Activated T-helper 2 cell treated with anti-CD3 and anti-CD28 coated beads, Interferon-gamma antibody, Interleukin-2, Interleukin-4, amounts not matched to agents 10 μg/mL and 5 μg/mL and 100 μg/mL, durations not matched to agents 14 hours and 24 hours and 36 hours (primary cell): ENCODE data around the gene ARMH1. TPM values are rescaled to one million over a fixed set of nuclear protein-coding genes. Genes with fewer than 3 reads are reported as not detected.

Source experiments
- DNase-seq: peaks from one replicate; pipeline ENCODE4 v3.0.0; 2021; ENCODE audit warnings: low spot score
- H3K27ac Mint-ChIP-seq: one replicate; pipeline ENCODE4 v1.8.0; 2021; ENCODE audit warnings: mixed read lengths
- H3K27me3 Mint-ChIP-seq: one replicate; pipeline ENCODE4 v1.8.0; 2021; ENCODE audit warnings: low read depth, mixed read lengths
- H3K36me3 Mint-ChIP-seq: one replicate; pipeline ENCODE4 v1.8.0; 2021; ENCODE audit warnings: low read depth, mixed read lengths
- H3K4me1 Mint-ChIP-seq: one replicate; pipeline ENCODE4 v1.8.0; 2021; ENCODE audit warnings: low read depth, mixed read lengths
- H3K4me3 Mint-ChIP-seq: one replicate; pipeline ENCODE4 v1.8.0; 2021; ENCODE audit warnings: low read depth, mild to moderate bottlenecking, moderate library complexity, mixed read lengths
- H3K9me3 Mint-ChIP-seq: one replicate; pipeline ENCODE4 v1.8.0; 2021; ENCODE audit warnings: mixed read lengths
- intact Hi-C: fragments of 100-400 bp; cut with micrococcal nuclease; formaldehyde crosslinking; loops from one replicate; pipeline ENCODE4 v1.15.1; 2023
- total RNA-seq: library from RNA; stranded (reverse); gene quantifications from 2 replicates; pipeline ENCODE4 v1.2.3, GENCODE V29; 2022

Gene ARMH1
- total RNA-seq, 1 donor from 2014 or later, result 157 TPM

DNA sequence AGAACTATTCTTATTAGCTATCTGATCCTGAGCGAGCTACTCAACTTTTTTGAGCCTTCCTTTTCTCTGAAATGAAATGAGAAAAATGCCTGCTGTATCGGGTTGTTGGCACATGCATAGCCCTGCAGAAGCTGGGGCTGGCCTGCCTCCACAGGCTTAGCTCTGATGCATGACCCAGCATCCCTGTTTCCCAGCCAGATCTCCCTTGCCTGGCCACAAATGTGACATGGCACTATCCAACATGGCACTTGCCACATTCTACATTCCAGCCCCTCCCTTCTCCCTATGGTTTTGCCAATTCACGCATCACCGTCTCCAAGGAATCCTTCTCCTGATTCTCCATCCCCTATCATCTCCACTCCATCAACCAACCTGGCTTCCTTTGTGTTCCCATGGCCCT lies 42.6 kb downstream of the ARMH1 start:
- Mint-ChIP-seq H3K27ac (peak overlapping the region; percentile 37), H3K9me3 (no peaks in the 10 kb centered on the region), H3K4me3 (no peak overlapping the region), H3K27me3 (no peaks in the 10 kb centered on the region), H3K4me1 (peaks cover 60% of the 10 kb centered on the region), H3K36me3 (no peaks in the 10 kb centered on the region)
- DNase-seq, result no peak
- intact Hi-C loops, result no loop called here

DNA sequence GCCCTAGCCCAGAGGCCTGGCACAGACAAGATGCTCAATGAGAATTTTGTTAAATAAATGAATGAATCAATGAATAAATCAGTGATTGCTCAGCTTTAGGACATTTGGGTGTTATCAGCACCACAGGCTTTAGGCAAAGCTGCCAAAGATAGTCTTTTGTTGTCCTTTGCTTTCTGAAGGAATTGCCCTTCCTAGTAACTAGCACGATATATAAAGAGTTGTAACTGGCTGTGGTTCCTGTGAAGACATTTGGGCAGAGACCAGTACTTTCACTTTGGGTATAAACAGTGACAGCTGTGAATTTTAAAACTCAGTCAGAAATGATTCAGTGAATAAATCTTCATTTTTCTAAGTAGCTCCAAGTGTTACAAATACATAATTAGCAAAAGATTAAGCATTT lies 43.1 kb downstream of the ARMH1 start:
- H3K27ac Mint-ChIP-seq, result peak overlapping the region; percentile 37
- no peaks in the 10 kb centered on the region for H3K27me3 Mint-ChIP-seq

DNA sequence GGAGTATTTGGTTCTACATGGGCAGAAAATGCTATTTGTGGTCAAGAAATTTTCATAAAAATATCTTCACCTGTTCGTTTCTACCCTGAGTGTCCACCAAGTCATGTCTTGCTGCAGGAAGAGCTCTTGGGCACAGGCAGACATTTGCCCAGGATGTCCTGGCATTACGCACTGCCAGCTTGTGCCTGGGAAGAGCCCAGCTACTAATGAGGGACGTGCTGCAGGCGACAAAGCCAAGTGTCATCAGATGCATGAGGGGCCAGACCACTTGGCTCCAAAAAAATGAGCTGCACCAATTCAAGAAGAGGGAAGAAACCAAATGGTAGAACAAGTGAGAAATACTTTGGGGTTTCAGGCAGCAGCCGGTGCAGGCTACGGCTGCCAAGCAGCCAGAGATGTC lies 43.6 kb downstream of the ARMH1 start:
- H3K9me3 Mint-ChIP-seq, result no peaks in the 10 kb centered on the region
- peak overlapping the region; percentile 37 for H3K27ac Mint-ChIP-seq
- no peak for DNase-seq

More for the DNA sequence above, 43.1 kb downstream of the ARMH1 start:
- Mint-ChIP-seq H3K9me3 (no peaks in the 10 kb centered on the region), H3K36me3 (no peaks in the 10 kb centered on the region), H3K4me1 (peaks cover 60% of the 10 kb centered on the region), H3K4me3 (no peak overlapping the region)
- intact Hi-C loops, result no loop called here
- DNase-seq, result no peak

DNA sequence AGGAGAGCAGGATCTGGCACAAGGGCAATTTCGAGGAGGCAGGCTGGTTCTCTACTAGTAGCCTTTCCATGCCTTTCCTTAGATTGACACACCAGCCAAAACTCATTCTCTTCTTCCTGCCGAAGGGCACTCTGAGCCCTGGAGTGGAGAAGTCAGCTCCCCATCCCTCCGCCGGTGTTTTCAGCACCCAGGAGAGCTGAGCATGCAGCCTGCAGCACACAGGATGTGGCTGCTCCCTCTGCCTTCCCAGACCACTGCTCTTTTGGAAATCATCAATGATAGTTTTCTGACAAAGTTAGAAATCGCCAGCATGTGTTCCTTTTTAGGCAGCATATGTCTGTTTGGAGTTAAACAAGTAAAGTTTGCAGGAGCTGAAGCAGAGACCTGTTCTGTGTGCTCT lies 44.8 kb downstream of the ARMH1 start:
- Mint-ChIP-seq H3K4me3 (no peak overlapping the region), H3K4me1 (peaks cover 71% of the 10 kb centered on the region), H3K27me3 (no peaks in the 10 kb centered on the region), H3K27ac (peak overlapping the region; percentile 20), H3K36me3 (no peaks in the 10 kb centered on the region), H3K9me3 (no peaks in the 10 kb centered on the region)
- intact Hi-C loops, result no loop called here
- DNase-seq, result no peak

More for the DNA sequence above, 43.6 kb downstream of the ARMH1 start:
- H3K4me1 Mint-ChIP-seq, result peaks cover 62% of the 10 kb centered on the region
- no peaks in the 10 kb centered on the region for H3K27me3 Mint-ChIP-seq
- intact Hi-C loops, result no loop called here
- no peak overlapping the region for H3K4me3 Mint-ChIP-seq
- no peaks in the 10 kb centered on the region for H3K36me3 Mint-ChIP-seq

DNA sequence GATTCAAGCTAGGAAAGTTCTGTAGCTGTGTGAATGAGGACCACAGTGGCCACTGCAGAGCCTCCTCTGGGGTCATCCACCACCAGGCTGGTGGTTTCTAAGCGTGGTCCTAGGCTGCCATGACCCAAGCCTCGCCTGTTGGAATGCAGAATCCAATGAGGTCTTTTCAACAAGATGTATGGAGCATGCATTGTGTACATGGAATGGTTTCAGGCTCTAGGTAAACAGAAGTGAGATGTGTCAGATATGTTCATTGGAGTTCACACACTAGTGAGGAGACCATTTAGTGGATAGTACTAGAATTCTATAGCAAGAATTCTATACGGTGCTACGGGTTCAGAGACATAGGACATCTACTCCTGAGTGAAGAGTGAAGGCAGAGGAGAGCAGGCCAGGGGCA lies 45.8 kb downstream of the ARMH1 start:
- peaks cover 7% of the 10 kb centered on the region for H3K36me3 Mint-ChIP-seq
- intact Hi-C loops, result no loop called here
- H3K4me3 Mint-ChIP-seq, result no peak overlapping the region

DNA sequence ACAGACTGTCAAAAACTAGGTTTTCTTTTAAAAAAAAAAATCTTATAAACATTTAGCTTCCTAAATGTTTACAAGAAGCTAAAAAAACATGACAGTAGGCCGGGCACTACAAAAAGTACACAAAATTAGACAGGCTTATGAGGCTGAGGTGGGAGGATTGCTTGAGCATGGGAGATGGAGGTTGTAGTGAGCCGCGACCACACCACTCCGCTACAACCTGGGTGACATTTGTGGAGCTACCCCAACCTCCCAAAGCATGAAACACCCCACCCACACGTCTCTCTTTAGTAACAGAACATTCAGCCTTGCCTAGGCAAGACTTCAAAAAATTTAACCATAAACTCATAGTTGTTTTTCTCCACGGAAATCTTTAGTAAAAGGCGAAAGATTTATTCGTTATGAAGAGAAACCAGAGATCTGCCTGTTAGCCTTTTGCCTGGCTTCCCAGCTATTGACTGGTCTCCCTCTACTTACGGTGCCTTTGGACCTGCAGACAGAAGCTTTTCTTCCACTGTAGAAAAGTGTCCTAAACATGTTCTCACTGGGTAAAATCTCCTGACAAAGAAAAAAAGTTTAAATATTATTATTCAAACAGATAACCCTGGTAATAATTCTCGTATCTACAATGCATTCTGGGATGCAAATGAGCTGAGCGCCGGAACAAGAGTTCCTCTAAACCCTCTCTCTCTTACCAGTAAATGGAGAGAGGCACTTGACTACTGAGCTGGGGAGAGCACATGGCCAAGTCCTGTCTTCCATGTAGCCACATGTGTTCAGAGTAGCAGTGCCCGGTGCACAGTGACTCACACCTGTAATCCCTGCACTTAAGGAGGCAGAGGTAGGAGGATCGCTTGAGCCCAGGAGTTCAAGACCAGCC lies 47.2 kb downstream of the ARMH1 start:
- Mint-ChIP-seq H3K27me3 (no peaks in the 10 kb centered on the region), H3K36me3 (peaks cover 17% of the 10 kb centered on the region), H3K4me1 (peaks cover 69% of the 10 kb centered on the region), H3K27ac (peak overlapping the region; percentile 97), H3K9me3 (no peaks in the 10 kb centered on the region), H3K4me3 (peak overlapping the region; percentile 70)
- peak; percentile 83 for DNase-seq
- intact Hi-C loops, result loop anchor here (1.0 kb wide), 2 partner anchors 9 to 86 kb away; partner anchors contain the start of gene DYNLT4

More for the DNA sequence above, 45.8 kb downstream of the ARMH1 start:
- Mint-ChIP-seq H3K9me3 (no peaks in the 10 kb centered on the region), H3K27ac (peak overlapping the region; percentile 60), H3K4me1 (peaks cover 71% of the 10 kb centered on the region), H3K27me3 (no peaks in the 10 kb centered on the region)
- no peak for DNase-seq

DNA sequence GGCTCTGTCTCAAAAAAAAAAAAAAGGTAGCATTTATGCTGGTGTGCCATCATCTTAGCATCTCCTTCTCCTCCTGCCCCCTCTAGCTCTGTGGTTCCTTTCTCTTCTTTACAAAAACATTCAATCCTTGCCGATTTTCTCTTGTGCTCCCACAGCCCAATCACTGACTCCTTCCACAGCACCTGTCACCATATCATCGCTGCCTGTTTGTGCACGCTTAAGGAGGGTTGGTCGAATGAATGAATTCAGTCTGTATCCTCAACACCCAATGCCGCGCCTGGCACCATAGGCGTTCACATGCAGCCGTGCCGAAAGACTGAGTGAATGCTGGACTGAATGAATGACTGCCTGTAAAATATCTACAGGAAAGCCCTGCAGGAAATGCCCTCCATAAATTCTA lies 48.5 kb downstream of the ARMH1 start:
- Mint-ChIP-seq H3K4me3 (peak overlapping the region; percentile 86), H3K27me3 (no peaks in the 10 kb centered on the region), H3K36me3 (peaks cover 18% of the 10 kb centered on the region), H3K9me3 (no peaks in the 10 kb centered on the region), H3K4me1 (peaks cover 64% of the 10 kb centered on the region), H3K27ac (peak overlapping the region; percentile 99)
- intact Hi-C loops, result no loop called here
- peak; percentile 21 for DNase-seq

DNA sequence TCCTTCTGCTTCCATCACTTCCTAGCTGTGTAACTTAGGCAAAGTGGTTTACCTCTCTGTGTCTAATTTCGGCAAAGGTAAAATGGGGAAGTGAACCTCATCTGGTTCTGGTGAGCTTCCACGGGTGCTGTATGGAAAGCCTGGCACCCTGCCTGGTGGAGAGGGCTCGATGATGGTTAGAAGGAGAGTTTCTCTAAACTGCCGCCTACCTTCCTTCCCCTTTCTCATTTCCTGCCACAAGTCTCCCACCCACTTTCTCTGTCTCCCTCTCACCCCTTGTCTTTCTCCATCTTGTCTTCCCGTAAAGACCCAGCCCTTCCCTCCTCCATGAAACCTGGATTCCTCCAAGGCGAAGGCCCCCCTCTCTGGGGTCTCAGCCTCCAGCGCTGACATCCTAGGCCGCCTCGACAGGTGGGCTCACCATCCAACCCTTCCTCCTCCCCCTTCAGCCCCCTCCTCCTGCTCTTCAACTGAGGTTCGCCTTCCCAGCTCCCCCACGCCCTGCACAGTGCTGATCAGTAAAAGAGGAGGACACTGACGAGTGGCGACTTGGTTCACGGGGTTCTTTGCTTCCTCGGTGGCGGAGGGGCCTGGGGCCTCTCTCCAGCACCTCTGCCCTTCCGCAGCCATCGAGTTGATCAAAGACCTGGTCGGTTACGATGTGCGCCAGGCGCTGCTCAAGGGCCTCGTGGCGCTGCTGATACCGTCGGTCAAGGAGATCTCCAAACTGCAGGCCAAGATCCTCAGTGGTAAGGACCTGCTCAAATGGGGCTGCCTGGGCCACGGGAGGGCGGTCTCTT lies 49.2 kb downstream of the ARMH1 start:
- intact Hi-C loops, result no loop called here
- H3K36me3 Mint-ChIP-seq, result peaks cover 18% of the 10 kb centered on the region
- H3K4me3 Mint-ChIP-seq, result peak overlapping the region; percentile 86
- H3K27ac Mint-ChIP-seq, result peak overlapping the region; percentile 99
- H3K27me3 Mint-ChIP-seq, result no peaks in the 10 kb centered on the region
- no peaks in the 10 kb centered on the region for H3K9me3 Mint-ChIP-seq
- H3K4me1 Mint-ChIP-seq, result peaks cover 64% of the 10 kb centered on the region
- DNase-seq, result no peak

DNA sequence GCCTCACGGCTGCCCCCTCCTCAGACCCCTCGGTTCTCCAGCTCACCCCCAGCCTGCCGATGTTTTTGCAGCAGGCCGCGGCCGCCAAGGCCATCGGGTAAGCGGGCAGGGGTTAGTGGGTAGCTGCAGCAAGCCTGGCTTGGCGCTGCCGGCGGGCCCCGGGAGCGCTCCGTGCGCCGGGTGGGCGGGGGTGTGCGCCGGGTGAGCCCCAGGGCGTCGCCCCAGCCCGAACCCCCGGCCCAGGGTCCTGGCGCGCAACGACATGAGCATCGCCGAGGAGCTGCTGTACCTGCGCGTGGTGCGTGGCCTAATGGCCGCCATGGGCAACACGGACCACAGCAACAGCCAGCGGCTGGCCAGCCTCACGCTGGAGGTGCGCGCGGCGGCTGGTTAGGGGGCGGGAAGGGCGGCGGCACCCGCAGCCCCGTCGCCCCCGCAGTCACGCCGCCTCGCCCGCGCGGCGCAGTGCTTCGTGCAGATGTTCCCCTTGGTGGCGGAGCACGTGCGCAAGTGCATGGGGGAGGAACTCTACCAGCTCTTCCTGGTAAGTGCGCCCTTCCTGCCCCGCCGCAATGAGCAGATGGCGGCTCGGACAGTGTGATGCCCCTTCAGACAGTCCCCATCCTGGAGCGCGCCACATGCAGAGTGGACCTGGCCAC lies 49.9 kb downstream of the ARMH1 start:
- intact Hi-C loops, result no loop called here
- DNase-seq, result no peak
- Mint-ChIP-seq H3K27me3 (no peaks in the 10 kb centered on the region), H3K4me1 (peaks cover 61% of the 10 kb centered on the region), H3K9me3 (no peaks in the 10 kb centered on the region), H3K4me3 (peak overlapping the region; percentile 86), H3K36me3 (peaks cover 18% of the 10 kb centered on the region), H3K27ac (no peak overlapping the region)

DNA sequence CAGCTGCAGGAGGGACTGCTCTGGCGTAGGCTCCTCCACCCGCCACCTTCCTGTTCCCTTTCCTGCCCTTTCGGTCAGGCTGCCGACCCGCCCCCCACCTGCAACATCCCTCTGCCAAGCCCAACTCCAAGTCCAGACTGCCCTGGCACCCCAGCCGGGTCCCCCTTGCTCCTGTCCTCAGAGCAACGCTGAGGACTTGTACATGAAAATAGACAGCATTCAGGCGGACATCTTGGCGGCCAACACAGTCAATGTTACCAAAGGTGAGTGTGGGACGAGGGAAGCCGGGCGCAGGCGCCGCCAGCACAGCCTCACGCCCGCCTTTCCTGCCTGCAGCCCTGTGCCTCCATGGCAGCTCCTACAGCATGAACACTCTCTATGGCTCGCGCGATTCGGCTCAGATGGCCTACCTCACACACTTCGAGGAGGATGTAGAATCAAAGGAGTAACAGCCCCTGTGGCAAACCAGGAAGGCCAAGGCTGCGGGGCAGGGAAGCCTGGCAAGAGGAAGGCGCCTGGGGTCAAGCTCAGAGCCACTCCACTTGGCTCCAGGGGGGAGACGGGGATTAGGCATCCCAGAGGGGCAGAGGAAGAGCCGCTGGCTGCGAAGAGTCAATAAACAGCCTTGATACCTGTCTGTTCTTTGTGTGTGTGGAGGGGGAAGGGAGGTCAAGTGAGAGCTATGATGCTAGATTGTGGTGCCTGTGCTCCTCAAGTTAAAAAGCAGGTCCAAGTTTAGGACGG lies 50.6 kb downstream of the ARMH1 start:
- Mint-ChIP-seq H3K27ac (peak overlapping the region; percentile 92), H3K9me3 (no peaks in the 10 kb centered on the region), H3K4me3 (peak overlapping the region; percentile 86), H3K4me1 (peaks cover 58% of the 10 kb centered on the region), H3K27me3 (no peaks in the 10 kb centered on the region), H3K36me3 (peaks cover 18% of the 10 kb centered on the region)
- DNase-seq, result no peak
- intact Hi-C loops, result no loop called here

DNA sequence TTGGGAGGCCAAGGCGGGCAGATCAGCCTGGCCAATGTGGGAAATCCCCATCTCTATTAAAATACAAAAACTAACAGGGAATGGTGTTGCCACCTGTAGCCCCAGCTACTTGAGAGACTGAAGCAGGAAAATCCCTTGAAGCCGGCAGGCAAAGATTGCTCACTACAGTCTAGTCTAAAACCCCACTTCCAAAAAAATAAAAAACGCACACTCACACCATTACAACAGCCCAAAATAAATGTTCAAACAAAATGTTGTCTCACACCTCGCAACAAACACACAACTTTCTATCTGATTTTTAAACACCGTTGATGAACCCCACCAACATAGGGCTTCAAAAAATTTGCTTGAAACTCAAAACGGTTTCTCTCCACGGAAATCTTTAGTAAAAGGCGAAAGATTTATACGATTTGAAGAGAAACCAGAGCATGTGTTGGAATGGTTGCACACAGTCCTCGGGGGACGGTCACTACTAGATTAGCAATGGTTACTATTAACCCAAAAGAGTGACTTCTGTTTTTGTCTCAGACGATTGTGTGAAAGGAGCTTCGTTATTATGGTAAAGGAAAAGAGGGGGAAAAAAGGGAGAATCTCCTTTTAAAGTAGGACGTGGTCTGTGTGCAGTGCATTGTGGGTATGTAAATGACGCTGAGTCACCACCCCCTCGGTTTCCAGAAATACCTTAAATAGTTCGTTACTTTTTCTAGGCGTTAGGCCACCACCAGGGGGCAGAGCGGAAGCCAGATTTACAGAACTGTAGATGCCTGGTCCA lies 56.4 kb downstream of the ARMH1 start, which contains the start of gene RNU5D-1:
TSS of gene RNU5D-1 (minus strand) at position 430 of the 772 bp plus-strand sequence.
- peak; percentile 88 for DNase-seq
- Mint-ChIP-seq H3K4me3 (peak within 1 kb of the TSS; percentile 70), H3K36me3 (peaks cover 8% of the 10 kb centered on the region), H3K27ac (peak within 1 kb of the TSS; percentile 100), H3K9me3 (no peaks in the 10 kb centered on the region), H3K27me3 (no peaks in the 10 kb centered on the region), H3K4me1 (peaks cover 33% of the 10 kb centered on the region)
- intact Hi-C loops, result loop anchor here (1.0 to 2.0 kb wide), 10 partner anchors 8 to 790 kb away; partner anchors contain the start of genes ARMH1, BTBD19, KIF2C and PRDX1
